Measurements from ENCODE around the gene COMP. TPM values are rescaled to one million over a fixed set of nuclear protein-coding genes. Genes with fewer than 3 reads are reported as not detected.

Gene COMP
- total RNA-seq, 4 donors from 2014 or later, result 5.1 to 9.1 (median 6.9) TPM

DNA sequence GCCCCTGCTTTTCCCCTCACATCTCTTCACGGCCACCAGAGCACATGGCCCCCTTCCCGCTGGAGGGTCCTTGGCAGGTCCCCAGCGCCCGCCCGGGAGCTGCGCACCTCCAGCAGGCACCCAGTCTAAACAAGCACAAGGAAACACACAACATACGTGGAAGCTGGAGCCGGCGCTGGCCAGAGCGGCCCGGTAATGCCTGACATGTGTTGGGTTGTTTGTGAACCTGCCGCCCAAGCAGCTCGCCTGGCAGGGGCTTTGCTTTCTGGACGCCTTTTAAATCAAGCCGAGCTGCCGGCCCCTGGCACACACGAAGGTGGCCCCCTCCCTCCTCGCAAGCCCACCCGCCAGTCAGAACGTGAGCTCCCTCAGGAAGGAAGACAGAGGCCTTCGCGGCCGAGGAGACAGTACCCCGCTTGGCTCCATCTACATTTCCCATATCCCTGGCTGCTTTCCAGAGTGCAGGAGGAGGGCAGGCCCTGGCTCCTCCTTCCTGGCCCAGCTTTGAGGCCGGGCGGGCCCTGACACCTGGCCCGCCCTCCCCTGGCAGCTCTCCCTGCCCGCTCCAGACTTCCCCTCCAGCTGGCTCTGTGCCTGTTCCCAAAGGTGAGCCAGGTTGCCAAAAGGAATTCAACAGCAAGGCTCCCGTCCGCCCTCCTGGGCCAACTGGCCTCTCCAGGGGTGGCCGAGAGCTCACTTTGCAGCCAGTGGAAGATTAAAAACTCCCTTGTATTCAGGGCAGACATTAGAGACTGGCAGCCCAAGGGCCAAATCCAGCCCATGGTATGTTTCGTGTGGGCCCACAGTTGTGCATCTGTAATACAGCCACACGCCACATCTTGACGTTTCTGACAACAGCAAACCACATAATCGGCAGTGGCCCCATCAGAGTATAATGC, 28.7 kb downstream of the COMP start:
- no peak for TF ChIP-seq POLR2AphosphoS5 (IDR thresholded peaks at IDR 0.05)
- TF ChIP-seq EP300 (IDR thresholded peaks at IDR 0.05), result no peak
- TF ChIP-seq, protein P1, sequence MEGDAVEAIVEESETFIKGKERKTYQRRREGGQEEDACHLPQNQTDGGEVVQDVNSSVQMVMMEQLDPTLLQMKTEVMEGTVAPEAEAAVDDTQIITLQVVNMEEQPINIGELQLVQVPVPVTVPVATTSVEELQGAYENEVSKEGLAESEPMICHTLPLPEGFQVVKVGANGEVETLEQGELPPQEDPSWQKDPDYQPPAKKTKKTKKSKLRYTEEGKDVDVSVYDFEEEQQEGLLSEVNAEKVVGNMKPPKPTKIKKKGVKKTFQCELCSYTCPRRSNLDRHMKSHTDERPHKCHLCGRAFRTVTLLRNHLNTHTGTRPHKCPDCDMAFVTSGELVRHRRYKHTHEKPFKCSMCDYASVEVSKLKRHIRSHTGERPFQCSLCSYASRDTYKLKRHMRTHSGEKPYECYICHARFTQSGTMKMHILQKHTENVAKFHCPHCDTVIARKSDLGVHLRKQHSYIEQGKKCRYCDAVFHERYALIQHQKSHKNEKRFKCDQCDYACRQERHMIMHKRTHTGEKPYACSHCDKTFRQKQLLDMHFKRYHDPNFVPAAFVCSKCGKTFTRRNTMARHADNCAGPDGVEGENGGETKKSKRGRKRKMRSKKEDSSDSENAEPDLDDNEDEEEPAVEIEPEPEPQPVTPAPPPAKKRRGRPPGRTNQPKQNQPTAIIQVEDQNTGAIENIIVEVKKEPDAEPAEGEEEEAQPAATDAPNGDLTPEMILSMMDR (IDR thresholded peaks at IDR 0.05), result no peak
- no peak for TF ChIP-seq POLR2A (IDR thresholded peaks at IDR 0.05)
- Histone ChIP-seq H3K4me3 (peak overlapping the region; percentile 3), H3K27me3 (no peaks in the 10 kb centered on the region), H3K36me3 (no peaks in the 10 kb centered on the region), H3K4me1 (peaks cover 61% of the 10 kb centered on the region), H3K27ac (peak overlapping the region; percentile 68), H3K9me3 (no peaks in the 10 kb centered on the region)
- DNase-seq (ENCODE audit: low spot score in 2 of 2), result no peak
- 50% methylated on average over 26 of the region's 35 CpGs for WGBS

DNA sequence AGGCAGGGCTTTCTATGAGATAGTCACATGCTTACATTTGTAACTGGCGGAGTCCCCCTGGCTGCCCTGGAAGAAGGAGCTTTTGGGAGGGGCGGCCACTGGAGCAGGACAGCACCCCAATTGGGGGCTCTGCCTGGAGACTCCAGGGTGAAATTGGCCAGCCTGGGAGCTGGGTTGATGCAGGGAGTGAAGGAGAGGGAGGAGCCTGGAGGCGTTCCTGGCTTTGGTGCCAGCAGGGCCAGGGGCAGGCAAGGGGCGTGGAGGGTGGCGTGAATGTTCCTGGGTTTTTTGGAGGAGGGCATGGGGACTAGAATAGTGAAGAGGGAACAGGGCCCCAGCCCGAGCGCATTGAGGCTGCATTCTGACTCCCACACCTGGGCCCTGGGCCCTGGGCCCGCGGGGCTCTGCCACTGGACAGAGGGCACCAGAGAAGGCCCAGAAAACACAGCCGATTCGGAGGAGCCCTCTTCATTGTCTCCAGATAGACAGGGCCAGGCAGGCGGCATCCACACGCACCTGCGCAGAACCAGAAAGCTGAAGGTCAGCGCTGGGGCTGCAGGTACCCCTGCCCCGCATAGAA, 29.5 kb downstream of the COMP start:
- peak overlapping the region; percentile 3 for H3K4me3 ChIP-seq
- peaks cover 69% of the 10 kb centered on the region for H3K4me1 ChIP-seq
- H3K36me3 ChIP-seq, result no peaks in the 10 kb centered on the region
- DNase-seq (ENCODE audit: low spot score in 2 of 2), result no peak
- H3K27ac ChIP-seq, result peak overlapping the region; percentile 68
- TF ChIP-seq, protein P1 (IDR thresholded peaks at IDR 0.05), result no peak
- TF ChIP-seq POLR2AphosphoS5 (IDR thresholded peaks at IDR 0.05) (no peak), POLR2A (IDR thresholded peaks at IDR 0.05) (no peak), EP300 (IDR thresholded peaks at IDR 0.05) (no peak)
- WGBS, result 48% methylated on average over 5 of the region's 16 CpGs
- H3K9me3 ChIP-seq, result no peaks in the 10 kb centered on the region
- no peaks in the 10 kb centered on the region for H3K27me3 ChIP-seq

DNA sequence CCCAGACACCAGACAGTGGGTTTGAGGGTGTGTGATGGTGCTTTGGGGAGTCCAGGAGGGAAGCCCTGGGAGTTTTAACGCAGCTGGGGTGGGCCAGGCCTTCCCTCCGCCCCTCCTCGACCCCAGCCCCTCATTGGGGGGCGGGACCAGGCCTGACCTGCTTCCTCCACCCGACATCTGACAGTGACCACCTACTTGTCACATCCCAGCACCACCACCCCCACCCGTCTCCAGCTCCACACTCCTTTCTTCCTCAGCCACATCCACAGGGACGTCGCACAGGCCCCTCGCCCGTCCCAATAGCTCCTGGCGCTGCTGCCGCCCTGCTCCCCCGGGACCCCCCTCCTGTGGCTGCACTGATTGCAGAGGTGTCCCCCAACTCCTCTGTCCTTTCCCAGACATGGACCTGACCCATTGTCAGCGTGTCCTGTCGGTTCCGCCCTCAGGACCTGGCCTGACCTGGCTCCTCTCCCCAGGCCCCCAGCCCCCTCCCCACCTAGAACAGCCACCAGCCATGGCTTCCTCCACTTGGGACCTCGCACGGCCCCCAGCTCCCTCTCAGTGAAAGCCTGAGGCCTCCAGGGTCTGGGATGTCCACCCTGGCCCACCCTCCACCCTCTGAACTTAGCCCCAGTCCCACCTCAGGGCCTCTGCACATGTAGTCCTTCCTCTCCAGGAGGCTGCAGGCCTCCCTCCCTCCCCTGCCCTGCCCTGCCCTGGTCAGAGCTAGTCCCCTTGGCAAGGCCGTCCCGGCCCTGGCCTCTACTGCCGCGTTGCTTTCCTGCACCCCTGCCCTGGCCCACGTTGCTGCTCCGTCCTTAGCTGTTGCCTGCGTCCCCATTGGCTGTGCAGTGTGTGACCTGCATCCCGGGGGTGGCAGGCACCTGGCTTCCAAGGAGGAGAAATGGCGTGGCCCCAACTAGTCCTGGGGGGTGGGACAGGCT, 30.4 kb downstream of the COMP start:
- Histone ChIP-seq H3K4me3 (no peak overlapping the region), H3K27me3 (no peaks in the 10 kb centered on the region), H3K36me3 (no peaks in the 10 kb centered on the region), H3K4me1 (peaks cover 71% of the 10 kb centered on the region), H3K9me3 (no peaks in the 10 kb centered on the region), H3K27ac (no peak overlapping the region)
- TF ChIP-seq, protein P1 (IDR thresholded peaks at IDR 0.05), result no peak
- TF ChIP-seq EP300 (IDR thresholded peaks at IDR 0.05) (no peak), POLR2AphosphoS5 (IDR thresholded peaks at IDR 0.05) (no peak), POLR2A (IDR thresholded peaks at IDR 0.05) (no peak)
- DNase-seq (ENCODE audit: low spot score in 2 of 2), result no peak
- WGBS, result 81% methylated on average over 22 of the region's 27 CpGs

DNA sequence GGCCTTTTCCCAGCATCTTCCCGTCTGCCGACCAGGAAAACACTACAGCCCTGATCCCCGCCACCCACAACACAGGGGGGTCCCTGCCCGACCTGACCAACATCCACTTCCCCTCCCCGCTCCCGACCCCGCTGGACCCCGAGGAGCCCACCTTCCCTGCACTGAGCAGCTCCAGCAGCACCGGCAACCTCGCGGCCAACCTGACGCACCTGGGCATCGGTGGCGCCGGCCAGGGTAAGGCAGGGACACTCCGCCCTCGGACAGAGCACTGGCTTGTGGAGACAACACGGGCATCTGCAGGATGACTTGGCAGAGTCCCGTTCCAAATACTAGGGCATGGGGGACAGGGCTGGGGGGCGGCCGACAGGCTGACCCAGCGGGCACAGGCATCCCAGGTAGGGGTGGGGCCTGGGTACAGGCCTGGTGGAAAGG, 31.1 kb downstream of the COMP start:
- Histone ChIP-seq H3K36me3 (no peaks in the 10 kb centered on the region), H3K27me3 (no peaks in the 10 kb centered on the region), H3K4me1 (peaks cover 66% of the 10 kb centered on the region), H3K4me3 (no peak overlapping the region), H3K27ac (no peak overlapping the region), H3K9me3 (no peaks in the 10 kb centered on the region)
- WGBS, result 75% methylated on average over 12 of the region's 22 CpGs
- TF ChIP-seq POLR2A (IDR thresholded peaks at IDR 0.05) (no peak), EP300 (IDR thresholded peaks at IDR 0.05) (no peak), POLR2AphosphoS5 (IDR thresholded peaks at IDR 0.05) (no peak)
- TF ChIP-seq, protein P1 (IDR thresholded peaks at IDR 0.05), result no peak
- no peak for DNase-seq (ENCODE audit: low spot score in 2 of 2)

All from suprapubic skin (tissue), 4 donors.